Activated CD8-positive, alpha-beta memory T cell treated with anti-CD3 and anti-CD28 coated beads, Interleukin-2, amount 50 U/mL, for 24 hours (primary cell): ENCODE data around the gene DEPDC5.

ENCODE experiments used
- DNase-seq: peaks from one replicate; pipeline ENCODE4 v3.0.0-alpha.2; 2020; ENCODE audit errors: extremely low read depth

DEPDC5 gene

DNA sequence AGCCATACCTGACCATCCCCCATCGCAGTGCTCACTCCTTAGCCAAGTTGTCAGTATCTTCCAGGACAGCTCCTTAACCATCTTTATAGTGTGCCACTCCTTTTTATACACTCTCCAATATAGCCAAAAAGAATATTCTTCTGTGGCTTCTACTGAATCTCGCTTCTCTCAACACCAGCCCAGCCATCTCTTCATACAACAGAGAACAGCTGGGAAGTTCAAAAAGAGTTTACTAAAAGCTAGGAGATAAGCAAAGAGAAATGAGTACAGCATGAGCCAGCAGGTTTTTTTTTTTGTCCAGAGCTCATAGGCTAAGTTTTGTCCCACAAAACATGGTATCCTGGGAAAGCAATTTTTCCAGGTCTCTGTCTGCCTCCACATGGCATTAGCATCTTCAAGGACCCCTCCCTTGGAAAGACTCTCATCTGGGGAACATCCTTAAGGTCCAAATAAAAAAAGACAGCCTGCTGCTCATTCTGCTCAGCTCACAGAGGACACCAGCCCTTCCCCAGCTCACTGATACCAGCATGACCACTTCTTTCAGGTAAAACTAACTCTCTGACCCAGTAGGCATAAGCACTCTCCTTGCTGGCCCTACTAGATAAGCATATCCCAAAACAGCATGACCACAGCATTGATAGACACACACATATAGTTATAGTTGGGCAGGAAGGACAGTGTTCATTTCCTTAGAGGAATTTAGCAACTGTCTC lies 141.7 kb downstream of the DEPDC5 start:
- DNase-seq: no peak

DNA sequence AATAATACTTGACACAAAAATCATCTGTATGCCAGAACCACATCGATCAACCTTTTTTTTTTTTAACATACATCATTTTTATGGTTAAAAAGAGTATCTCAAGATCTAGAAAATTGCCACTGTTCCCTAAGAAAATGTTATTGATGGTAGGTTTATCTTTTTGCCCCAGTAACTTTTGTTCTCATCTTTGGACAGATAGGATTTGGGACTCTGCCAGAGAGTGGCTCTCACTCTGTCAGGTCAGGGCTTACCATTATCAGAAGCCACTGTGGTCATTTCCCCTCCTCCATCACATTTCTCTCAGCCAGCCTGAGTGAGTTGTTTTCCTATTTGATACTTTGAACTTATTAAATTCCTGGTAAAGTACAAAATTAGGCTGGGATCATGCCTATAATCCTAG lies 142.7 kb downstream of the DEPDC5 start:
- no peak for DNase-seq

DNA sequence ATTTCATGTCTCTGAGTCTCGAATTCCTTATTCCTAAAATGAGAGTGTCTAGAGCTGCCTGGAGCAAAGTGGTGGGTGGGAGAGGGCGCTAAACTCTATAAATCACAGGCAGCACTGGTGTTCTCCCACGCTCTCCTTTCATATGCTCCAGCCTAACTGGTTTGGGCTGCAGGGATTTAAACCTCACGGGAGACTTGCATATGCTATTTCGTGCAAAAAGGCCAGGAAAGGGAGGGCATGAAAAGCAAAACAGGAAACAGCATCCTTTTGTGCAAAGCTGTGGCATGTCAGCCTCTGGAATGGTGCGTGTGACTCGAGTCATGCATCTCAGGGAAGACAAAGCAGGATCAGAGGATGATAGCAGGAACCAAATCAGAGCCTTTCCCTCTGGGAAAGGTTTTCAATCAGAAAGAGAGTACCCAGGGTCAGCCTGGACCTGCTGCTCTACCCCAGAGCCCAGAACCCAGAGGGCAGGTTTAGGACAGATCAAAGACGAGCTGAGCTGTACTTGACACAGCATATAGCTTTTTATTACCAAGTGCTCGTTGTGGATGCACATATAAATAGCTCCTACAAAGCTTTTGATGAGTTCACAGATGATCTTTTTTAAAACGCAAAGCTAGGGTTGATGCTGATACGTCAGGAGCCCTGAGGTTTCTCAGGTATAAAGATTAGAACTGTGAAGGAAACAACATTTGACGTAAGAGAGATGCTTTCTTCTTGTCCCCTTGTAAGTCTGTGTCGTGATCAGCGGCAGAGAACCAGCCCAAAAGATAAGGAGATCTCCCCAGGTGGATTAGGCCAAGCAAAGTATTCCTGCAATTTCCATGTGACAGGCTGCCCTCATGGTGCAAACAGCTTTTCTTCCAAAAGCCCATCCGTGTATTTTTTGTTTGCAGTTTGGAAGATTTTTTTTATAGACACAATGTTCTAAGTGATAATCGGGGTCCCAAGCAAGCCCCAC lies 144.3 kb downstream of the DEPDC5 start:
- no peak for DNase-seq

- no peak for DNase-seq
Measured at GRCh38 chr22:31898926-31899325, 145.1 kb downstream of the DEPDC5 start.

DNA sequence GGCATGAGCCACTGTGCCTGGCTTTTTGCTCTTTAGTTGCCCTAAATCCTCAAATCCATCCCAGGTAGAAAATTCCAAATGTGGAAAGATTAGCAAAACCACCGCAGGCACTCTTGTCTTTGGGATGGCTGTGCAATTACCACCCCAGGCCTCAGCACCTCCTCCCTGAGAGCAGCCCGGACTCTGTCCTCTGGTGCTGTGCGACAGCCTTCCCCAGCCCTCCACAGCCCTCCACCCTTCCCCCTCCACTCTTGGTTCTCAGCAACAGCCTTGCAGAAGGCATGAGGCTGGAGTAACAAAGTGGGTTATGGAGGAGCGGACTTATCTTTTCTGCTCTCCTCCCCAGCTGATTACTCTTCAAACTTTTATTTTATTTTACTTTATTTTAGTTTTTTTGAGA lies 145.8 kb downstream of the DEPDC5 start:
- DNase-seq: no peak

DNA sequence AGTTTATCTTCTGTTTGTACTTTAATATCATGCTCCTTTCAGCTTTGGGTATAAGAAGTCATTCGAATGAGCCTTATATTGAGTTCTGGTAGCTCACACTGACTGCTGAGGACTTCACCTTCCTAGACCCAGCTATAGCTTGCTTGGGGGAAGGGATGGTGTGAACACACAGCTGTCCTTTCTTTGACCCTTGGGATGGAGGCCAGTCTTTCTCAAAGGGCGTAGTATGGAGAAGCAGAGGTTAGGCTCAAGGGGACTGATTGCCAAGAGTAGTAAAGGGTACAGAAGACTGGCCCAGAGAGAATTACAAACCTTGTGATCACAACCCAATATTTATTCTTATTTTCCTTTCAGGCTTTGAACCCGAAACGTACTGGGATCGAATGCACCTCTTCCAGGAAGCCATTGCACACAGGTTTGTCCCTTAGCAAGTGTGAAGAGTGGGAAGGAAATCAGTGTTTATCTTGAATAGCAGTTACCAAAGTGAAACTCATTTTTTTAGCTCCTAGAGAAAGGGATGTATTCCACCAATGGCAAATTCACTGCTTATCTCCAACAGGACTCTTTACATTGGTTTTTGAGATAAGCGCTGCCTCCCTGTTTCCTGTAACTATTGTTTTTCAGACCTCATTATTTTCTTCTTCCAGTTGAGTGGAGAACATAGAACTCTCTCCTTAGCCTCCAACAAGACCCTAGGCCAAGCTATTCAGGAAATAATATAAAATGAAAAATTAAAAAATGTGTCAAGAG lies 147.7 kb downstream of the DEPDC5 start:
- DNase-seq: no peak

GRCh38 chr22:31904651-31905050 lies 150.8 kb downstream of the DEPDC5 start:
- no peak for DNase-seq

- no peak for DNase-seq
Measured at GRCh38 chr22:31905356-31905755, 151.5 kb downstream of the DEPDC5 start.

GRCh38 chr22:31906086-31906485 lies 152.3 kb downstream of the DEPDC5 start:
- no peak for DNase-seq

DNA sequence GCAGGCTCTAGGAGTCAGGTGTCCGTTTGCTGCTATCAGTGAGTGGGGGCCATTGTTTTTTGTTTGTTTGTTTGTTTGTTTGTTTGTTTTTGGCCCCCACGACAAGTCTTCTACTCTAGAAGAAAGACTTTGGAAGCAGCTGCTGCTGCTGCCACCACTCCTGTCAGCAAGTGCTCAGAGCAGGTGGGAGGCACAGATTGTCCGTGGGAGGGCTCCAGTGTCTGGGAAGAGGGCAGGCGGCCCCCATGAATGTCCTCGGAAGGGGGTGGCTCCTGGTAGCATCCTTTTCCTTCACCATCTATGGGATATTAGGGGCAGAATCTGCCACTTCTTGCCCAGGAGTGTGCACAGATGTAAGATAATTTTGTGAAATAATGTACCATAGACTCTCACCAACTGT lies 152.8 kb downstream of the DEPDC5 start:
- no peak for DNase-seq

DNA sequence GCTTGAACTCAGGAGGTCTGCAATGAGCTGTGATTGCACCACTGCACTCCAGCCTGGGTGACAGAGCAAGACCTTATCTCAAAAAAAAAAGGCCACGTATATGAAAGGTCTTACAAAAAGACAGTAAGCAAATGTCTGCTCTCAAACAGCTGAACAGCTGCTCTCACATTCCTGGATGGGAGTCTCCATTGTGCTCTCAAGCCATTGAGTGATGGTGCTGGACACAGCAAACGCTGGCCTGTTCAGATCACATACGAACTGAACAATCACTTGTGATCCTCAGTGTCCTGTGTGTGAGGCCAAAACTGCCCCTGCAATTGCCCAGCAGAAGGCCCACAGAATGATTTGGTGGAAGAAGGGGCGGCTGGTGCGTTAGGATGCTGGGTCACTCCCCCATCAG lies 156.2 kb downstream of the DEPDC5 start:
- no peak for DNase-seq

GRCh38 chr22:31911565-31912406 lies 158.0 kb downstream of the DEPDC5 start:
- no peak for DNase-seq

GRCh38 chr22:31912407-31912743 lies 158.6 kb downstream of the DEPDC5 start:
- no peak for DNase-seq

DNA sequence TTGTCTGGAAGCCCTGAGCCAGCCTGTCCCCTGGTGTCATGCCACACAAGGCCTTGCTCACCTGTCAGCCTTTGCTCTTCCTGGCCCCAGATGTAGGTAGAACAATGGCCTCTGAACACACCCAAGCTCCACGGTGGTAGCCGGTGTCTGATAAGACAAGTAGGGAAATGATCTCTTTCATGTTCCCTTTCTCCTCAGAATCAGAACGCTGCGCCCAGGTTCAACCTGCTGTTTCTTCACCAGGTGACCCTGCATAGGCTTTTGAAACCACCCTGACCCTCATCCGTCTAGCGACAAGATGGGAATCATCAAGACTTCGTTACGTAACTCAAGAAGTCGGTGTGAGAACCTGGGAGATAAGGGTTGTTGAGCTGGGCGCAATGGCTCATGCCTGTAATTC lies 161.8 kb downstream of the DEPDC5 start:
- DNase-seq: no peak

- no peak for DNase-seq
Measured at GRCh38 chr22:31917227-31917921, 163.6 kb downstream of the DEPDC5 start.

DNA sequence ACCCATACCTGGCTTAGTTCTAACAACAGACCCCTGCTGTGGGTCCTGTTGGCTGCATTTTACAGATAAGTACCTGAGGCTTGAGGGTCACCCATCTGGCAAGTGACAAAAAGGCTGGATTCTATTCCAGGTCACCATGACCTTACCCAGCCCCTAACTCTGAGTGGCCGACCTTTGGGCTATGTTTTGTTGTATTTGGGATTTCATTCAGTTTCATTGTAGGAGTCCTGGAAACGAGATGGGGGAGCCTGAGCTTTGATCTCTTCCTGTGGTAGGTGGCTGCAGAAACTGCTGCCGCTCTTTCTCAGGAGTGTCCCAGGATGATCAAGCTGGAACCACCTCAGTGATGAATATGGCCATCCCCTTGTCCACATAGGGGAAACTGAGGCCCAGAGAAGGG lies 165.9 kb downstream of the DEPDC5 start:
- no peak for DNase-seq

DNA sequence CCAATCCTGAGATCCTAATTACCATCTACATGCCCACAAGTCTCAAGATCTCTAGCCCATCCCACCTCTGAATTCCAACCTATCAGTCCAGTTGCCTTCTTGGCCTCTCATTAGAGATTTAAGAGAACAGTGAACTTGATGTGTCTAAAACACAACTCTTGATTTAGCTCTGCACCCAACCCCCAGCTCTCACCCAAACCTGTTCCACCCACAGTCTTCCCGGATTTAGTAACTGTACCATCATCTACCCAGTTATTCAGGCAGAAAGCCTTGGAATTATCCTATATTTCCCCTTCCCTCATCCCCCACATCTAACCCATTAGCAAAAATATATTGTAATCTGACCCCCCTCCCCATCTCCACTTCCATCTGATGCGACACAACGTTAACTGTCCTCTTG lies 166.5 kb downstream of the DEPDC5 start:
- no peak for DNase-seq

DNA sequence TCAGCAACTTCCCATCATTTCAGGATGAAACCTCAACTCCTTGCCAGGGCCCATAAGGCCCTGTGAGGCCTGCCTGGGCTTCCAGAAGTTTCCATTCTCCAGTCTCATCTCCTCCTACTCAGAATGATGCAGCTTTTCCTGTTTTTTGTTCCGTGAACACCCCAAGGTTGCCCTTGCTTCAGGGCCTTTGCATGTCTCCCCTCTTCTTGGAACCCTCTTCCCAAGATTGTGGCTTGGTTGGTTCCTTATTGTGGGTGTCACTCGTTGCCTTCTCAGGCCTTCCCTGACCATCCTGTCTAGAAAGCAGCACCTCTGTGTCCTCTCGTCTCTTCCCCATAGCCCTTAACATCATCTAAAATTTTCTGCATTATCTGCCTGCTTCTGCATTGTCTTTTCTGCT lies 167.3 kb downstream of the DEPDC5 start:
- no peak for DNase-seq

GRCh38 chr22:31922534-31922933 lies 168.7 kb downstream of the DEPDC5 start:
- DNase-seq: no peak

DNA sequence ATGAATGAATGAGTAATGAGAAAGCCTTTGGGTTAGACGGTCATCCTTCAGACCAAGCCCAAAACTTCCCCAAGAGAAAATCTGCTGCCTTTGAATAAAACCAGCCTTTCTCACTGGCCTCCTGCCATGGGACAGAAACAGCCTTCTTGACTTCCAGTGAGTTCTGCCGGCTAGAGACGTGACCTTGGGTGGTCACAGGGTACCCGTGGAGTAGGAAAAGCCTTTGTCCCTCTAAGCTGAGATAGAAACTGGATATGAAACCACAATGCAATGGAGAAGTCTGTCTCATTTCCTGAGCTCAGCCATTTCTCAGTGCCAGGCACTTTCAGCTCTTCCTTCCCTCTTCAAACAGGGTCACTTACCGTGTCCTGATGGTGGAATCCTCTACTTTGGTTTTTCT lies 169.3 kb downstream of the DEPDC5 start:
- DNase-seq: no peak

DNA sequence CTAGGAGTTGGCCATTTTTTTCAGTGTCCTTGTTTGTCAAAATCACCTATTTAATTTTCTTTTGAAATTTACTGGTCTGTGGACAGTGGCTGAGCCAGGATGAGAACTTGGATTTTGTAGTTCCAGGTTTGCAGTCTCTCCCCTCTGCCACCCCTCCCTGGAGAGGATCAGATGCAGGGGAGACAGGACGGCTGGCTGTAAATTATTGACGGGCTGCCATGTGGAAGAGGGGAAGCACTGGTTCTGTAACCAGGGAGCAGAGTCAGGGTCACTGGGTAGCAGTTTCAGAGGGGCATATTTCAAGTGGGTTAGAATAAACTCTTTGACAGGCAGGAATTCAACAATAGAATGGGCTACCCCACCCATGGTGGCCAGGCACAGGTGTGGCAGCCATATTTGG lies 169.9 kb downstream of the DEPDC5 start:
- no peak for DNase-seq
